Astrocyte of the spinal cord (primary cell): ENCODE measurements around the gene ATPAF1.
"Not testable (repeated sequence)": the region's sequence is repeated elsewhere in the genome, so short reads cannot be mapped to it uniquely, and the experiment has no call there.

ENCODE experiments used
- DNase-seq: peaks from one replicate; pipeline ENCODE4 v3.0.0; 2011; ENCODE audit warnings: low read depth, low spot score
- H3K4me3 ChIP-seq: 2 replicates; pipeline ENCODE4 v1.5.1; 2011; ENCODE audit warnings: low read depth, mild to moderate bottlenecking, low read length, moderate library complexity
- CTCF ChIP-seq: IDR thresholded peaks from 2 replicates; pipeline ENCODE4 v1.5.1; 2012; ENCODE audit warnings: low read depth, mild to moderate bottlenecking, low read length, inconsistent platforms
- in situ Hi-C: cut with HindIII; loops from 2 replicates; pipeline ENCODE4 v1.10.0; 2017; ENCODE audit warnings: low sequenced_read_pairs

The ATPAF1 gene

GRCh38 chr1:46657775-46658174 is 10.4 kb downstream of the ATPAF1 start:
- DNase-seq, result no peak
- no peak overlapping the region for H3K4me3 ChIP-seq
- no peak for TF ChIP-seq CTCF
- in situ Hi-C loops, result no loop called here

GRCh38 chr1:46656643-46657042 is 11.5 kb downstream of the ATPAF1 start:
- in situ Hi-C loops, result no loop called here
- TF ChIP-seq CTCF, result no peak
- H3K4me3 ChIP-seq, result no peak overlapping the region
- DNase-seq, result no peak

GRCh38 chr1:46655848-46656247 is 12.3 kb downstream of the ATPAF1 start:
- H3K4me3 ChIP-seq, result no peak overlapping the region
- no peak for DNase-seq
- in situ Hi-C loops, result no loop called here
- no peak for TF ChIP-seq CTCF

GRCh38 chr1:46654698-46655097 is 13.5 kb downstream of the ATPAF1 start:
- in situ Hi-C loops, H3K4me3 ChIP-seq, DNase-seq: not testable (repeated sequence)

- in situ Hi-C loops, result no loop called here
These were observed 14.2 kb downstream of the ATPAF1 start for GRCh38 chr1:46654012-46654411.

GRCh38 chr1:46653405-46653958 is 14.7 kb downstream of the ATPAF1 start:
- peak; percentile 18 for DNase-seq
- no peak overlapping the region for H3K4me3 ChIP-seq
- in situ Hi-C loops, result no loop called here
- no peak for TF ChIP-seq CTCF

More at GRCh38 chr1:46654012-46654411, 14.2 kb downstream of the ATPAF1 start:
- no peak for DNase-seq
- H3K4me3 ChIP-seq, result no peak overlapping the region
- no peak for TF ChIP-seq CTCF

GRCh38 chr1:46652321-46653100 is 15.7 kb downstream of the ATPAF1 start:
- no peak overlapping the region for H3K4me3 ChIP-seq
- in situ Hi-C loops, result no loop called here
- TF ChIP-seq CTCF, result no peak
- no peak for DNase-seq

- DNase-seq, H3K4me3 ChIP-seq, in situ Hi-C loops: not testable (repeated sequence)
These were observed 17.0 kb downstream of the ATPAF1 start for GRCh38 chr1:46651152-46651551.
